ENCODE data around the gene EGFL6. TPM values are rescaled to one million over a fixed set of nuclear protein-coding genes. Genes with fewer than 3 reads are reported as not detected.
A peak's percentile ranks its signal among the peaks of the same experiment; 100 is the strongest.

The EGFL6 gene
- total RNA-seq, 1 donor from 2014 or later, result not detected

DNA sequence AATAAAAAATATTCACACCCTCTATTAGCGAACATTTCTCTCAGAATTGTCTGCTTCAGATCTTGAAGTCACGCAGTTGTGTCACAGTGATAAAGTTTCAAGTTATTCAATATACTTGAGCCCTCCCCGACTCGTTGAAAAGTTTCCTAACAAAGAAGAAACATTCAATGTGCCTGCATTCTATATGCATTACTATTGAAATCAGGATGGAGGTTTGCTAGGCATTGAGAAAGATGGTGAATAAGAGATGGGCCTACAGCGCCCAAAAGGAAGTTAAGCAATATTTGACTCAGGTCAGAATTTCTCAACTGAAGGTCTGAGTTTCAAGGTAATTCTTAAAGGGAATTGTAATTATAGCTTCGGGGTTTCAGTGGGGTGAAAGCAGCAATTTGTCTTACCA is 89.7 kb downstream of the EGFL6 start:
- intact Hi-C loops (cut with DNase I), result loop anchor here (1.0 kb wide), 1 partner anchor 373 kb away; no protein-coding TSS in a partner anchor
- H3K4me1 ChIP-seq, result peaks cover 0 to 3% of the 10 kb centered on the region in 2 donors

DNA sequence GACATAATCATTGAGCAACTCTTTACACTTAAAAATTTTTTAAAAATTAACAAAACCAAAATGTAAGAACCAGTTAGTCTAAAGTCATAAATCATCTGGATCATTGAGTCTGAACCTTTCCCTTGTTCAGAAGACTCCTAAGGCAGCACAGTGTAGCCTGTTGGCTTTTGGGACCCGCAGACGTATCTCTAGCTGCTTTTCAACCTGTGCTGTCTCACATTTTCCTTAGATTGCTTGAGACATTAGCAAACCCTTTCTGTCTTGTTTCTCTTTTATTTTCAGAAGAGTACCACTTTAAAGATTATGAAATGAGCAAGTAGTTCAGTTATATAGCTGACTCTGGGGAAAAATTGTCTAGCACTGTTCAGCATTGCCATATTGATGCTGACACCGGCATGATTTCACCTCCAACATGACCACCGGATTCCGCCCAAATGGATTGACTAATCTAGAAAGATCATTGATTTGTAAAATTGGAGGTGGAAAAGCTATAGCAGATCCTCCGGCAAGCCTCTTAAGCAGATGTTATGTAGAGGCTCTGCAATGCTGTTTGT is 92.4 kb downstream of the EGFL6 start:
- H3K36me3 ChIP-seq, result peaks cover 0 to 10% of the 10 kb centered on the region in 2 donors
- peaks cover 0 to 3% of the 10 kb centered on the region in 2 donors for H3K4me1 ChIP-seq
- intact Hi-C loops (cut with DNase I), result loop anchor here (5.0 kb wide), 1 partner anchor 230 kb away; no protein-coding TSS in a partner anchor
- no peaks in the 10 kb centered on the region for H3K9me3 ChIP-seq
- H3K4me3 ChIP-seq, result peak overlapping the region in 1 of 2 donors; percentile 24
- no peaks in the 10 kb centered on the region for H3K27me3 ChIP-seq
- DNase-seq (ENCODE audit: low spot score in 2 of 2), result no peak
- H3K27ac ChIP-seq, result peak overlapping the region in 1 of 2 donors; percentile 39
- TF ChIP-seq, protein P1, sequence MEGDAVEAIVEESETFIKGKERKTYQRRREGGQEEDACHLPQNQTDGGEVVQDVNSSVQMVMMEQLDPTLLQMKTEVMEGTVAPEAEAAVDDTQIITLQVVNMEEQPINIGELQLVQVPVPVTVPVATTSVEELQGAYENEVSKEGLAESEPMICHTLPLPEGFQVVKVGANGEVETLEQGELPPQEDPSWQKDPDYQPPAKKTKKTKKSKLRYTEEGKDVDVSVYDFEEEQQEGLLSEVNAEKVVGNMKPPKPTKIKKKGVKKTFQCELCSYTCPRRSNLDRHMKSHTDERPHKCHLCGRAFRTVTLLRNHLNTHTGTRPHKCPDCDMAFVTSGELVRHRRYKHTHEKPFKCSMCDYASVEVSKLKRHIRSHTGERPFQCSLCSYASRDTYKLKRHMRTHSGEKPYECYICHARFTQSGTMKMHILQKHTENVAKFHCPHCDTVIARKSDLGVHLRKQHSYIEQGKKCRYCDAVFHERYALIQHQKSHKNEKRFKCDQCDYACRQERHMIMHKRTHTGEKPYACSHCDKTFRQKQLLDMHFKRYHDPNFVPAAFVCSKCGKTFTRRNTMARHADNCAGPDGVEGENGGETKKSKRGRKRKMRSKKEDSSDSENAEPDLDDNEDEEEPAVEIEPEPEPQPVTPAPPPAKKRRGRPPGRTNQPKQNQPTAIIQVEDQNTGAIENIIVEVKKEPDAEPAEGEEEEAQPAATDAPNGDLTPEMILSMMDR (IDR thresholded peaks at IDR 0.05), result no peak

More for the DNA sequence above, 89.7 kb downstream of the EGFL6 start:
- H3K4me3 ChIP-seq, result peak overlapping the region in 1 of 2 donors; percentile 23
- no peaks in the 10 kb centered on the region for H3K9me3 ChIP-seq
- TF ChIP-seq, protein P1 (IDR thresholded peaks at IDR 0.05), result no peak
- no peak for DNase-seq (ENCODE audit: low spot score in 2 of 2)
- H3K27ac ChIP-seq, result peak overlapping the region in 1 of 2 donors; percentile 50
- peaks cover 0 to 10% of the 10 kb centered on the region in 2 donors for H3K36me3 ChIP-seq
- no peaks in the 10 kb centered on the region for H3K27me3 ChIP-seq

DNA sequence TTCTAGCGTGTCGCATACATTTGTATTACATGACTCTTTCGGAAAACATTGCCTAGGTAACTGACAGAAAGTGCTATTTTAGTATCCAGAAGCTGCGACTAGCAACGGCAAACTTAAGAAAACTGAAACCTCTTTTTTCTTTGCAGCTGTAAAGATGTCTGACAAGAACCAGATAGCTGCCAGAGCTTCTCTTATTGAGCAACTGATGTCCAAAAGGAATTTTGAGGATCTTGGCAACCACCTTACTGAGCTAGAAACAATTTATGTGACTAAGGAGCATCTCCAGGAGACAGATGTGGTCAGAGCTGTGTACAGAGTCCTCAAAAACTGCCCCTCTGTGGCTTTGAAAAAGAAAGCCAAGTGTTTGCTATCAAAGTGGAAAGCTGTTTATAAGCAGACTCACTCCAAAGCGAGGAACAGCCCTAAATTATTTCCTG is 93.0 kb downstream of the EGFL6 start:
- H3K27ac ChIP-seq, result peak overlapping the region; percentile 25 to 39
- no peaks in the 10 kb centered on the region for H3K9me3 ChIP-seq
- peak overlapping the region in 1 of 2 donors; percentile 24 for H3K4me3 ChIP-seq
- intact Hi-C loops (cut with DNase I), result loop anchor here (5.0 kb wide), 1 partner anchor 230 kb away; no protein-coding TSS in a partner anchor
- H3K4me1 ChIP-seq, result peaks cover 0 to 3% of the 10 kb centered on the region in 2 donors
- DNase-seq (ENCODE audit: low spot score in 2 of 2), result no peak
- H3K27me3 ChIP-seq, result no peaks in the 10 kb centered on the region
- TF ChIP-seq, protein P1 (IDR thresholded peaks at IDR 0.05), result no peak
- peaks cover 0 to 10% of the 10 kb centered on the region in 2 donors for H3K36me3 ChIP-seq

DNA sequence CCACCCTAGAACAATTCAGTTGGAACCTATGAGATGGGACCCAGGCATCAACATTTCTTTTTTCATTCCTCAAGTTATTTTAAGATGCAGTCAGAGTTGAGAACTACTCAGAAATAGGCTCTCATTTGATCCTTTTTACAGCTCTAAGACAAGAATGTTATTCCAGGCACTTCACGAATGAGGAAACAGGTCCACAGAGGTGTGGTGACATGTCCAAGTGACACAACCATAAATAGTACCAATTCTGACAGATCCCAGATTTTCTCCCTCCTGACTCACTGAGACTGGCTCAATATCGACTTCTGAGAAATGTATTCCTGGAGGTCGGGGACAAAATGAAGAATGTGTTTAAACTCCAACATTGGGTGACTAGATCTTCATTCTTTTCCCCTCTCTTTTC is 94.6 kb downstream of the EGFL6 start:
- TF ChIP-seq, protein P1 (IDR thresholded peaks at IDR 0.05), result no peak
- intact Hi-C loops (cut with DNase I), result loop anchor here (1.0 to 5.0 kb wide), 2 partner anchors 25 to 228 kb away; partner anchors contain the start of gene RAB9A

DNA sequence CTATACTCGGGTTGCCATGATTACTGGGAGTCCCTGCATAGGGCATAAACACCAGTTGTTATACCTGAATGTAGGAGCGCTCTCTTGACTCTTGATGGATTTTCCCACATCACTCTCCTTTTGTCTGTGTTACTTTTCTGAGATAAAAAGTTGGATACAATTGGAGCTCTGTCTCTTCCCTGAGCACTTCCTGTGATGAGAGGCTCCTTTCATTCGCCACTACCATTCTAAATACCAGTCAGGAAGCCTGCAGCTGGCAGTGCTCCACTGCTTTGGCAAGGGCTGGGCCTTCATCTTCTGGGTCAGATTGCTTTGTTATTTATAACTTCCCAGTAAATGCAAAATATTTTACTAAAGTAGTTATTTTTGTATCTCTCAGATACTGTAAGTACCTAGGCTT is 97.4 kb downstream of the EGFL6 start:
- TF ChIP-seq, protein P1 (IDR thresholded peaks at IDR 0.05), result no peak
- intact Hi-C loops (cut with DNase I), result no loop called here
- H3K4me3 ChIP-seq, result no peak overlapping the region
- H3K9me3 ChIP-seq, result no peaks in the 10 kb centered on the region
- no peak for DNase-seq (ENCODE audit: low spot score in 2 of 2)
- peaks cover 0 to 10% of the 10 kb centered on the region in 2 donors for H3K36me3 ChIP-seq
- H3K27ac ChIP-seq, result no peak overlapping the region
- H3K4me1 ChIP-seq, result no peaks in the 10 kb centered on the region
- no peaks in the 10 kb centered on the region for H3K27me3 ChIP-seq

More for the DNA sequence above, 94.6 kb downstream of the EGFL6 start:
- Histone ChIP-seq H3K4me3 (no peak overlapping the region), H3K4me1 (peaks cover 0 to under 1% of the 10 kb centered on the region in 2 donors), H3K27me3 (no peaks in the 10 kb centered on the region), H3K9me3 (no peaks in the 10 kb centered on the region), H3K27ac (peak overlapping the region; percentile 57 to 61), H3K36me3 (peaks cover 0 to 10% of the 10 kb centered on the region in 2 donors)
- DNase-seq (ENCODE audit: low spot score in 2 of 2), result no peak
